NCI-H2171 treated with DMSO at 0.1 percent for 48 hours (cell line): ENCODE measurements around the gene TNFSF8.
A peak's percentile ranks its signal among the peaks of the same experiment; 100 is the strongest.

Source experiments
- DNase-seq: peaks from one replicate; lab custom pipeline; 2025; lab: John Stamatoyannopoulos, UW

The TNFSF8 gene

DNA sequence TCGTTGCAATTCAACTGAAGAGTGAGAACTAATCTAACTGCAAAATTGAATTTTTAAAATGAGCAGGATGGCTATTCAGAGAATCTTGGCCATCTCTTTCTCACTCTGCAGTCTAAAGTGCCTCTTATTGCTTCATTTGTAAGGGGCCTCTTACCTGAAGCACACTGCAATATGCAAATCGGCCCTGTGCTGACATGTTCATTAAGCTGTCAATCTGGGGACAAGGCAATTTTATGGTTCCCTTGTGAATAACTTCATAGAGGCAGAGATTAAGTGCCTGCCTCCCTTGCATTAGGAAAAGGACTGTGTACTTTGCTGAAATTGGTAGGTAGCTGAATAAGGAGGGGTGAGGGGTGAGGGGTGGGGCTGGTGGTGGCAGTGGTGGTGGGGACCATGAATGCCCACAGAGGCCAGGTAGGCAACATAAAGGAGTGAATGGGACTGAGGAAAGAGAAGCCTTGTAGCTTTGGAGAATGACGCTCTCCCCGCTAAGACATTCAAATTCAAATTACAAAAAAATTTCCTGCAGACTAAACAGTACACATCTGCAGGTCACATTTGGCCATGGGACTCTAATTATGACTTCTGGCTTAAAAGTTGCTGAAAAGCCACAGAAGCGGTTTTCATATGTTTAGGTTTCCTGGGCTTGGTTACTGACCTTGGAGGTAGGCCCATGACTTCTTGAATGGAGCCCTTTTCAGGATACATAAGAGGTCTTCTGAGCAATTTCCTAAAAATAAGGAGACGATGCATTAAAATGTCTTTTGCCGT, 25.0 kb downstream of the TNFSF8 start:
- peak; percentile 76 for DNase-seq

DNA sequence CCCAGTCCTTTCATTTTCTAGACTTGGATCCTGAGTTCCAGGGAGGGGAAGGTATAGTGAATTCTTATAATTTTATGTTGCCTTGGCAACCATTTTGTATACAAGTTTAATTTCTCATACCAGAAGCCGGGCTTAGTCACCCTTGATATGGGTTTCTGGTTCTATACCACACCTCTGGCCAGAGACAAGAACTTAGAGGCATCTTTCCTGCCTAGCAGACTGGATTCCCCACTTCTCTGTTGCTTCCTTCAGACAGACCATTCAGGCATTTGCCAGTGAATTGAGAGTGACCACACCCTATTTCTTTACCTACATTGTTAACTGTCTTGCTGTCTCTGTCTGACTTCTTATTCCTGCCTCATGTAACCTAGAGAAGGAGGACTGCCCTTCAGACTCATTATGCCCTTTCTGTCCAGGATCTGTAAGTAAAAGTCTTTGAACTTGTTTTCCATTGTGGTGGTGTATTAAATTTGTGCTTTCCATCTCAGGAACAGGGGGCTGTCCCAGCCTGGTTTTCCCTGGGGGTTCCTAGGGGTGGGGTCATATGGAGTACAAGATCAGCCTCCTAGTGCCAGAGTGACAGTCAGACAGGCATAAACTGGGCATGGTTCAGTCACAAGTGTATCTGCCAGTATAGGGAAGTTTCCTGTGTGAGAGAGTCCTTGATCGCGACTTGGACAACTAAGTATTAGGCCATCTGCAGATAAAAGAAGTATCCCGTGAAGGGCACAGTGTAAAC, 27.4 kb downstream of the TNFSF8 start:
- no peak for DNase-seq

DNA sequence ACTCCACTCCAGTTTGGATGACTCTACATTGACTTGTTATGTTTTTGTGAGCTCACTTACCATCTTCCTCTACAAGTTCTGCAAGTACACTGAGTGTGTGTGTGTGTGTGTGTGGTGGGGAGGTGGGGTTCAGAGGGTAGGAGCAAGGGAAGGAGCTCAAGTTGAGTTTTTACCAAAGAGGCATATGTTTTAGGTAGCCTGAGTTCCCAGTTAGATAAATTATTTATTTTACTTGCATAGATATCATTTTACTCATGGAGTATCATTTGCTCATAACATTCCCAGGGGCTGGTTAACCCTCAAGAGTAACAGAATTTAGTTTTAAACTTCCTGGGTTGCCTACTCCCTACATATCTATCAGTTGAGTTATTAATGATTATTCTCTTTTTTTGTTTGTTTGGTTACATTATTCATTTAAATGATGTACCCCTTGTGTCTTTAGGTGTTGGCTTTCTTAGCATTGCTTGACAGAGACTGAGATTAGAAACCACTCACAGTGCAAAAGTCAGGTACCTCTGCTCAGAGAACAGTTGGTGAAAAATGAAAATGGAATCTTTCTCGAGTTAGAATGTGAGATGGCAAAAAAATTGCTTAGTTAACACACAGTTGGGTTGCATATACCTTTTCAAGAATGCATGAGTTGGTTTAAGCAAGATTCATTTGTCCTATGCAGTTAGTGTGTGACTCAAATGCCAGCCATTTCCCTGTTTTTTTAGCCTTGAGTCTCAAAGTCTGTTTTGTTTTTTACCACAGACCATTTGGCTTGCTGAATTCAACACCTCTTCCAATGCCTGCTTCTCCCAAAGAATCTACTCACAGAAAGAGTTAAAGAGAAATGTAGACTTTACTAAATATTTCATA, 29.2 kb downstream of the TNFSF8 start:
- no peak for DNase-seq

DNA sequence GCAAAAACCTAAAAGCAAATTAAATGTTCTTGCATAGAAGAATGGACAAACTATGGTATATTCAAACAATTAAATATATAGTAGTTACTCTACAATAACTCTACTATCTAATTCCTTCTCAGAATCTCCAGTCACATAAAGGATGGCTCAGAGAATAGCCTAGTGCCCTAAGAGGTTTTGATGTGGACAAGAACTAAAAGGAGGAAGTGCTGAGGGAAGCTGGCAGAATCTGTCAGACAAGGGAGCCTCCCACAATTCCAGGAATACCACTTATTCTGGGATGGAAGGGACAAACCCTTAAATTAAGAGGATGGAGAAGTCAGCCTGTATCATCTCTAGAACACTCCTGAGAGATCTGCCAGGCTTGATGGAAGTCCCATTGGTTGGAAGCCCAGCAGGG, 30.4 kb downstream of the TNFSF8 start:
- no peak for DNase-seq

DNA sequence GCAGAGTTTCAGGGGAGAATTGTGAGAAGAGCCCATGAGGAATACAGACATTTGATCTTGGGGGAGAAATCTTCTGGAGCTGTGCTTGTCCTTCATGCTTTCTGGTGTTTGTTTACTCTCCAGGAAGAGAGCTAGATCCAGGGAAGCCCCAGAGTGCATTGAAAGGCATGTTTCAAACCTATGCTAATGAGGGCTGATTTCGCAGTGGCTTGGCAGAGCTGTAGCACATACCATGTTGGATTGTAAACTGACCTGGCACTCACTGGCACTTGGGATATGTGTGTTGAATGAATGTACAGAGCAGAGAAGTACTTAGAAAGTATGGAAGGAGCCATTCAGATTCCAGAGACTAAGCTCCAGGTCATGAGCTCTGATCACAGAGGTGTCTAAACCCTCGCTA, 30.9 kb downstream of the TNFSF8 start:
- DNase-seq: no peak

DNA sequence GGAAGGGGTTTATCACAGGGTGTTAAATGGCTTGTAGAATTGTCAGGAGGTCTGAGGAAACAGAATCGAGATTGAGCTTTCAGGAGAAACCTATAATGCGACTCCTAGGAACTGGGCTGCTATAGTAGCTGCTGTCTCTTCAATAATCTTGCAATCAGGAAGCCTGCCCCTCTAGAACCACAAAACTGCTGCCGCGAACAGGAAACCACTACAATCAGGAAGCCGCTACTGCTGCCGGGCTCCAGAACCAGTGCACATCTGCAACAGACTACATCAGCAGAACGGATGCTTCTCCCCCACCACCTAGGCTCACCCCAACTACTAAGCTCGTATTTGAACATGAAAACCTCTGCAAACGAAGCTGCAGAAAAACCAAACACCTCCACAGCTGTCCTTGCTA, 31.6 kb downstream of the TNFSF8 start:
- no peak for DNase-seq

DNA sequence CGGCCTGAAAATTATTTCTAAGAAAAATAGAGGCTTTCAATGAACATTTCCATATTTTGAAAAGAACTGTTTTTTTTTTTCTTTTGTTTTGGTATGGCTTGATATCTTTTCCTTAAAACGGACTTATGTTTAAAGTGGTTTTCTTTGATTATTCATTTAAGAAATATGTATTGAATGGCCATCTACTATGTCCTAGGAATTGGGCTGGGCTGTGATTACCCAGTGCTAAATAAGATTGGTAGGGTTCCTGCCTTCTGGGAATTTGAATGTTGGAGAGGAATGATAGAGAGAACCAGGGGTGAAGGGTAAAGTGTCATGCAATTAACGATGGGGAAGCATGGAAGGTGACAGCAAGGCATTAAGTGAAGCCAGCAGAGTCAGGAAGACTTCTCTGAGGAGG, 33.2 kb downstream of the TNFSF8 start:
- DNase-seq: no peak

DNA sequence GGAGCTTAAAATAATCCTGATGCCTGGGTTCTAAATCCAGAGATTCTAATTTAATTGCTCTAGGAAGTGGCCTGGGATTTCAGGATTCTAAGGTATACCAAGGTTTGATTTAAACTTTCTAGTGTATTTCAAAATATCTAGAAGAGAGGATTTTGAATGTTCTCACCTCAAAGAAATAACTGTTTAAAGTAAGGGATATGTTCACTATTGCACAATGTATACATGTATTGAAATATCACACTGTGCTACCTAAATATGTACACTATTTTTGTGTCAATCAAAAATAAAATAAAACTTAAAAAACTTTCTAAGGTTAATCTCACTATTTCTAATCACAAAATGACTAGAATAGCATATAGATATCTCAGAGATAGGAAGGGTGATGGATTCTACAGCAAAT, 34.0 kb downstream of the TNFSF8 start:
- DNase-seq: no peak

DNA sequence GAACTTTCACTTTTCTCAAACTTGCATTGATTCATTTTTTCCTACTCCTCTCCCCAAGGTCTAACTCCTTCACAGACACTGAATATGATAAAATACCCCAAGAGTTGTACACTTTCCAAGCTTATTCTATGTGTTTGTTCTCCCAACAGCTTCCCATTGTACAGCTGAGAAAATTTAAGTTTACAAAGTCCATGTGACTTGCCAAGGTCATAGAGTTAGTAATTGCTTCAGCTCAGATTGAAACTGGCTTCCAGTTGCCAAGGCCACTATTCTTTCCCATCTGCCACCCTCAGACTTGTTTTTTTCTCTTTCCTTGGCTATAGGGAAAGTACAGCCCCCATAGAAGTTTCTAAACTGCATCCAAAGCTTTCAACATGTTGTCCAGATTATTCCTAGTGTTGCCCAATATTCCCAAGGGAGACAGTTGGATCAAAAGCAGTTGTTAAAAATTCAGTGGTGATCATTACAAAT, 34.8 kb downstream of the TNFSF8 start:
- no peak for DNase-seq

DNA sequence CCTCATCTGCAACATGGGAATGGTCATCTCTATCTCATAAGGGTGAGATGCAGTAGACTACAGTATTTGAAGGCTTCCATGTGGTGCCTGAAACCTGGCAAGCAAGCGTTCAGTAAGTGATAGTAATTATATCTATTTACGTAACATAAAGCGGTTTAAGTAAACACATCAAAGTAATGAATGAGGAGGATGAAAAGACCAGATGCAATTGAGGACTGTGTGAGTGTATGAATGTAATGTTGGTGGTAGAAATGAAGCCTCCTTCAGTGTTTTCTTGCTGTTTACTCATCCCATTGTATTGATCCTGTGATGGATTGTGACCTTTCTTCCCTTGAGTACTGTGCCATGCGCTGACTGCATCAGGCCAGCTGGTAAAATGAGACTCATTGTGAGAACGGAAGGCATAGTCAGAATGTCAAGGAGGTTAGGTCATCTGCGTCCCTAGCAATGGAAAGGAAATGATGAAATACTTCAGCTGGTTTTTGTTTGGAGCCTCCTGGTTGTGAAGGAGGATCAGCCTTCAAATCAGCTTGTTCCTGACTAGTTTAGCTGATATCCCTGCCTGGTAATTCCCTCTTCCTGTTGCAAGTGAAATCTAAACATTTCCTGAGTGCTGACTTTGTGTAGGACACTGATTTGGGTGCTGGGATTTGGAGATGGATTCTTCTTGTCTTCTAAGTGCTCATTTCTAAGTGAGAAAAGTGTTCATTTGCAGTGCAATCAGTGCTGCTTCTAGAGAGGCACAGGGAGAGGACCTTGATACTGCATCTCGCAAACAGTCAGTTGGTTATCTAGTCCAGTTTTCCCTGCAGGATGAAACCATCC, 35.6 kb downstream of the TNFSF8 start:
- no peak for DNase-seq

DNA sequence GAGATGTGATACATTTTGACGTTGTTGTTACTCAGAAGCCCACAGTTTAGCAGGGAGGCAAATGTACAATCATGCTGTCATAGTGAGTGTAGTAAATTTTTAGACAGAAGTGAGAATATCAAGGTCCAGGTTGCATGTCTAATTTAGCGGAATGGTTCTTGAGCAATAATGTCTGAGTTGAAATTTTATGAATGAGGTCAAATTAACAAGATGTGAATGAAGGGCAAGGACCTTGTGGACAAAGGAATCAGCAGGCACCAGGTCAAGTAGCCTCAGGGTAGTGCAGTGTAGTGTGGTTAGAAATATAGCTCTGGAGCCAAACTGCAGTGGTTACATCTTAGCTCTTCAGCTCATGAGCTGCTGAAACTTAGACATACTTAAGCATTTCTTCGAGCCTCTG, 36.2 kb downstream of the TNFSF8 start:
- DNase-seq: no peak

DNA sequence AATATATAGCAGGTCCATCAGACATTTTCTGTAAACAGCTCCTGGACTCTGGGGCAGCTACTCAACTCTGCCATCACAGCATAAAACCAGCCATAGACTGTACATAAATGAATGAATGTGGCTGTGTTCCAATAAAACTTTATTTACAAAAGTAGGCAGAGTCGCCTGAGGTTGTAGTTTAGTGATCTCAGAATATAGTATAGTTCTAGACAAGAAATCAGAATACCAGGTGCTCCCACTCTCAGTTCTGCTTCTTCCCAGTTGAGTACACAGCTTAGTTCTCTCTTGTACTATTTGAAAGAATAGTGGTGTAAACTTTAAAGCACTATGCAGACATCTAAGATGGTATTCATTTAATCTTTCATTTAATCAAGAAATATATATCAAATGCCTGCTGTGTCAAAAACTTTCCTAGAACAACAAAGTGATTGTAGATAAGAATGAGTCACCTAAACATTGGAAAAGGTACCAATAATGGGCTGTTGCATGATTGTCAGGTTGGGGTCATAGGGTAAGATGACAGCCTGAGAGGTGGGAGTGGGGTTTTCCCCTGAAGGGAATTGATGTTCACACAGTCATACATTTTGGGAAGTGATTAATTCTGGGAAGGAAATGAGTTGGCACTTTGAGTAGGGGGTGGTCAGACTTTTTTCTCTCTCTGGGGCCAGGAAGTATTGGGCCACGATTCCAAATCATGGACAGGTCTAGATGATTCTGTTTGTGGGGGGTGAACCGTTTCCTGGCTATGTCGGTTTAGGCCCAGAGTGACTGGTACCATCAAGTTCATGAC, 37.0 kb downstream of the TNFSF8 start:
- DNase-seq: no peak

DNA sequence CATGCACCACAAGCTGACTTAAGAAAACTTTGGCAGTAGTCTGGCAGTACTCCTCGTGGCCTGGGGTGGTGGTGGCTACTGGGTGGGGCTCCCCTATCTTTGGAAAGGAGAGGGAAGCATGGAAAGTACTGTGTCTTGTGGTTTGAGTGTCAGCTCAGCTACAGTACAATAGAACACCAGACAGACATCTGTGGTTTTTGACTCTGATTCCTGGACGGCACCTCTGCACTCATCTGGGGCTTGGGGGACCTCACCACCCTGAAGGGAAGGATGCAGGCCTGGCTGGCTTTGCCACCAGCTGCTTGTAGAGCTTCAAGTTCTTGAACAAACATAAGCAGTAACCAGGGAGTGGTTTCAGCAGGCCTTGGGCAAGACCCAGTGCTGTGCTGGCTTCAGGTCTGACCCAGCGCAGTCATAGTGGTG, 40.6 kb downstream of the TNFSF8 start:
- DNase-seq: no peak

DNA sequence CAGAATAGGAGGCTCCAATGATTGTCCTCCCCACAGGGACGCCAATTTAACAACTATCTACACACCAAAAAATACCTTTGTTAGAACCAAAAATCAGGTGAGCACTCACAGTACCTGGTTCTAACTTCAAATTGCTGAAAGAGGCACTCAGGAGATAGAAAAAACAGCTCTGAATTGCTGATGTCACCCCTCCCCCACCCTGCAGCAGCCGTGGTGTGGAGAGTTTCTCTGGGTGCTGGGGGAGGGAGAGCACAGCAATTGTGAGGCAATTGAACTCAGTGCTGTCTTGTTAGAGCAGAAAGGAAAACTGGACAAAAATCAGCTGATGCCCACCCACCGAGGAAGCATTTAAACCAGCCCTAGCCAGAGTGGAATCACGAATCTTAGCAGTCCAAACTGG, 41.8 kb downstream of the TNFSF8 start:
- DNase-seq: no peak

DNA sequence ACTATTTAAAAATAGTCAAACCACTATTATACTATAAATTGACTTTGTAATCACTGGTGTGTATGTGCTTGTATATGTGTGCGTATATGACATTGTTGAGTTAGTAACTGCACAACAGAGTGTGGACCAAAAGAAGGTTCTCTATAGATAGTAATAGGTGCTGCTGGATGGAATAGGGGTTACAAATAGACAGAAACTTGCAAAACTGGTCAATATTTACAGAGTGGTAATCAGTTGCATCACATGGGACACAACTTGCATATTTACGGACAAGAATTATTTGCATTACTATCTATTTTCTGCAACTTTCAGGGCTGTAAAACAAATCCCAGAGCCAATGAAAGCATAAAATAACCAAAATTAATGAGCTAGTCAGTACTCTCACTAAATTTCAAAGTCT, 42.4 kb downstream of the TNFSF8 start:
- DNase-seq: no peak

DNA sequence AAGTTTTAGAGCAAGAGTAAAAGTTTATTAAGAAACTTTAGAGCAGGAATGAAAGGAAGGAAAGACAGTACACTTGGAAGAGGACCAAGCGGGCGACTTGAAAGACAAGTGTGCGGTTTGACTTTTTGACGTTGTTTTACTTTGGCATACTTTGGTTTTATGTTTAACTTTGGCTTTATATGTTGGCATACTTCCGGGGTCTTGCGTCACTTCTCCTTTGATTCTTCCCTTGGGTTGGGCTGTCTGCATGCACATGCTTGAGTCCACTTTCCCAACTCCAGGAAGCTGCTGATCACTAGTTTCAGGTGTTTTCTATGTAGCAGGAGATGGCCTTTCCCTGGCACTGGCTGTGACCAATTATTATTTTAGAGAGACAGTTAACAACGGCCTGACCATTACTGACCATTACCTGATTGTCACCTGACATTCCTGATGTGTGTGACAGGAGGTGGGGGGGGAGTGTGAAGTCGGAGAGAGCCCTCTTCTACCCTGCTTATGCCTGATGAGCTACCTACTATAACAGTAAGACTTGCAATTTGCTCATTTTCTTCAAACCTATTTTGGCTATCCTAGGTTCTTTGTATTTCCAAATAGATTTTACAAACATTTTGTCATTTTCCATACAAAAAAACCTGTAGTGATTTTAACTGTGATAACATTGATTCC, 45.5 kb downstream of the TNFSF8 start:
- no peak for DNase-seq

DNA sequence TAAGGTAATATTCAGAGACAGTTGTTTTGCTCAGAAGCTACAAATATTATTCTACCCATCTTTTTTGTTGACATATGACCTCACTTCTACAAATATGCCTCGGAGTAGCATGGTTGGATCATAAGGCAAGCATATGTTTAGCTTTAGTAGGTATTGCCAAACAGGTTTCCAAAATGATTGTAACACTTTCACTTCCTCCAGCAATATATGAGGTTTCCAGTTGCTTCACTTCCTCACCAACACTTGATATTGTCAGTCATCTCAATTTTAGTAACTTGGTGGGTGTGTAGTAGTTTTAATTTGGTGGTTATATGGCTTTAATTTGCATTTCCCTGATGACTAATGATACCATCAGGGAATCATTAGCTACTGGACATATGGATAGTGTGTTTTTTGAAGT, 46.7 kb downstream of the TNFSF8 start:
- no peak for DNase-seq

DNA sequence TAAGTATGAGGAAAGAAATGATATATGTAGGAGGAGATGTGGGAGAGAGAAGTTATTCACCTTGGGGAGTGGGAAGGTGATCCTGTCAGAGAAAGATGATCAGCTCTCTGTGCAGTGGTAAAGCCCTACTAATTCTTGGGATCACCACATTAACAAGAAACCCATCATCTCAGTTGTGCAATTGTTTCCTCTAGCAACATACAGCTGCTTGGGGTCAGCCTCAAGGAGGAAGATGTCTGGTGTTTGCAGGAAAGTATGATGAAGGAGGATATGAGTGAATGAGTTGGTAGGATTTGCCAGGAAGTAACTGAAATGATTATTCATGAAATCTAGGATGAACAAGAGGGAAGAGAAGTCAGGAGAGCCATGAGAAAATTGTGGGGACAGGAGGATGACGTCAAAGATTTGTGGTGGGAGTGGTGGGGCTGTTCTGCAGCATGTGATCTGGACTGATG, 50.1 kb downstream of the TNFSF8 start:
- no peak for DNase-seq

DNA sequence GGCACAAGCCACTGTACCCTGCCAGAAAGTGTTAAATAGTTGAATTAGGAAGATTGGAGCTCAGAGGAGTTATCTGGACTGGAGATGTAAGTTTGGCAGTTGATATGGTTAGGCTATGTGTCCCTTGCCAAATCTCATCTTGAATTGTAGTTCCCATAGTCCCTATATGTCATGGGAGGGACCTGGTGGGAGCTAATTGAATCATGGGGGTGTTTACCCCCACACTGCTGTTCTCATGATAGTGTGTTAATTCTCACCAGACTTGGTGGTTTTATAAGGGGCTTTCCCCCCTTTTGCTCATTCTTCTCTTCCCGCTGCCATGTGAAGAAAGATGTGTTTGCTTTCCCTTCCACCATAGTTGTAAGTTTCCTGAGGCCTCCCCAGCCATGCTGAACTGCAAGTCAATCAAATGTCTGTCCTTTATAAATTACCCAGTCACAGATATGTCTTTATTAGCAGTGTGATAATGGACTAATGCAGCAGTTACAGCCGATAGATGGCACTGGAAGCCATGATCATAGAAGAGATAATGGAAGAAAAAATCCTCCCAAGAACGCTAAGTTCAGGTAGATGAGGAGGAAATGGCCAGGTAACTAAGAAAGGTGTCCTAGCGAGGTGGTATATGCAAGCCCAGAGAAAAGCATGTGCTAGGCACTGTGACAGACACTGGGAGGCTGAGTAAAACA, 51.4 kb downstream of the TNFSF8 start:
- DNase-seq: no peak

DNA sequence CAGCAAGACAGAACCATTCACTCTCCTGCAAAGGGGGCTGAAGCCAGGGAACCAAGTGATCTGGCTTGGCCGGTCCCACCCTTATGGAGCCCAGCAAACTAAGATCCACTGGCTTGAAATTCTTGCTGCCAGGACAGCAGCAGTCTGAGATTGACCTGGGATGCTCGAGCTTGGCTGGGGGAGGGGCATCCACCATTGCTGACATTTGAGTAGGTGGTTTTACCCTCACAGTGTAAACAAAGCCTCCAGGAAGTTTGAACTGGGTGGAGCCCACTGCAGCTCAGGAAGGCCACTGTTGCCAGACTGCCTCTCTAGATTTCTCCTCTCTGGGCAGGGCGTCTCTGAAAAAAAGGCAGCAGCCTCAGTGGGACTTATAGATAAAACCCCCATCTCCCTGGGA, 60.5 kb downstream of the TNFSF8 start:
- DNase-seq: peak; percentile 26
